Measurements from ENCODE around the gene TFDP2. TPM values are rescaled to one million over a fixed set of nuclear protein-coding genes. Genes with fewer than 3 reads are reported as not detected.

The TFDP2 gene
- total RNA-seq, 1 experiment from 2014 or later = 76.0 TPM

GRCh38 chr3:142105991-142106390 lies 43.4 kb downstream of the TFDP2 start:
- Histone ChIP-seq H3K4ac (ENCODE audit: low read depth, low read length) (no peak overlapping the region), H3K27me3 (ENCODE audit: insufficient read depth, low read length) (no peaks in the 10 kb centered on the region), H3T11ph (ENCODE audit: low read length) (no peak overlapping the region), H3K9me3 (ENCODE audit: control insufficient read depth, low read depth, low read length) (no peaks in the 10 kb centered on the region), H2BK15ac (ENCODE audit: low read depth, low read length) (no peak overlapping the region), H2BK120ac (ENCODE audit: low read depth, low read length, poor library complexity, severe bottlenecking) (no peak overlapping the region), H3K56ac (ENCODE audit: insufficient read length, low read depth, low read length) (no peak overlapping the region), H4K91ac (ENCODE audit: insufficient read length, low read depth, low read length) (no peak overlapping the region), H3K79me2 (ENCODE audit: insufficient read depth, low read length) (no peaks in the 10 kb centered on the region), H3K27ac (ENCODE audit: insufficient read length, low read depth, low read length) (no peak overlapping the region), H3K23me2 (ENCODE audit: insufficient read length, low read depth, low read length, poor library complexity, severe bottlenecking) (no peaks in the 10 kb centered on the region), H4K20me1 (ENCODE audit: control insufficient read depth, insufficient read depth, insufficient read length) (no peaks in the 10 kb centered on the region), H2AFZ (ENCODE audit: low read length) (no peak overlapping the region), H3K79me1 (ENCODE audit: insufficient read depth, low read depth, low read length, poor library complexity, severe bottlenecking) (no peaks in the 10 kb centered on the region), H3K9ac (ENCODE audit: extremely low read depth, insufficient read length, low read length) (no peak overlapping the region), H3K14ac (ENCODE audit: insufficient read depth, low read length) (no peak overlapping the region), H4K5ac (ENCODE audit: insufficient read length, low read depth, low read length) (no peak overlapping the region), H2BK5ac (ENCODE audit: insufficient read length, low read length) (no peak overlapping the region), H2BK12ac (ENCODE audit: insufficient read length, low read depth, low read length) (no peak overlapping the region), H2BK20ac (ENCODE audit: low read depth, low read length, poor library complexity, severe bottlenecking) (no peak overlapping the region), H3K23ac (ENCODE audit: insufficient read length, low read depth, low read length) (no peak overlapping the region), H3K18ac (ENCODE audit: insufficient read length, low read depth, low read length) (no peak overlapping the region), H3K4me1 (ENCODE audit: insufficient read depth, low read length) (no peaks in the 10 kb centered on the region), H3K4me2 (ENCODE audit: insufficient read depth, insufficient read length, low read length) (no peak overlapping the region), H2AK5ac (ENCODE audit: insufficient read length, low read length) (no peak overlapping the region), H4K8ac (replicated peaks; ENCODE audit: insufficient read length, low read depth, low read length) (no peak overlapping the region)
- Mint-ChIP-seq H3K27ac (no peak overlapping the region), H3K36me3 (ENCODE audit: insufficient read depth in 1 of 3, low read depth in 3 of 3) (no peaks in the 10 kb centered on the region), H3K4me3 (no peak overlapping the region), H3K27me3 (ENCODE audit: low read depth) (no peaks in the 10 kb centered on the region), H3K4me1 (no peaks in the 10 kb centered on the region), H3K9me3 (no peaks in the 10 kb centered on the region)
- WGBS (ENCODE audit: extremely low coverage, insufficient read length, low lambda C conversion rate) = no CpG with 5 or more reads among the region's 1 CpG
- TF ChIP-seq CTCF (conservative IDR thresholded peaks at IDR 0.05) = no peak
- DNase-seq = no peak
